NOMO-1 treated with DMSO at 0.1 percent for 48 hours (cell line): ENCODE measurements around the gene CNTNAP5.
"Not testable (repeated sequence)": the region's sequence is repeated elsewhere in the genome, so short reads cannot be mapped to it uniquely, and the experiment has no call there.

Source experiments
- DNase-seq: peaks from one replicate; lab custom pipeline; 2025; ENCODE audit not compliant: unreplicated experiment; lab: John Stamatoyannopoulos, UW

Gene CNTNAP5

GRCh38 chr2:124317628-124318027, 292.5 kb downstream of the CNTNAP5 start:
- no peak for DNase-seq

- no peak for DNase-seq
These were observed 293.8 kb downstream of the CNTNAP5 start for GRCh38 chr2:124318913-124319312.

- DNase-seq: no peak
These were observed 294.5 kb downstream of the CNTNAP5 start for GRCh38 chr2:124319577-124319976.

GRCh38 chr2:124320051-124320688, 295.1 kb downstream of the CNTNAP5 start:
- DNase-seq: no peak

- no peak for DNase-seq
These were observed 298.2 kb downstream of the CNTNAP5 start for GRCh38 chr2:124323321-124323720.

- DNase-seq: no peak
These were observed 300.8 kb downstream of the CNTNAP5 start for GRCh38 chr2:124325667-124326440.

GRCh38 chr2:124327303-124327702, 302.2 kb downstream of the CNTNAP5 start:
- no peak for DNase-seq

- no peak for DNase-seq
These were observed 303.3 kb downstream of the CNTNAP5 start for GRCh38 chr2:124328397-124328796.

GRCh38 chr2:124333784-124334183, 308.7 kb downstream of the CNTNAP5 start:
- DNase-seq: no peak

- no peak for DNase-seq
These were observed 310.0 kb downstream of the CNTNAP5 start for GRCh38 chr2:124335058-124335457.

GRCh38 chr2:124339709-124340108, 314.6 kb downstream of the CNTNAP5 start:
- no peak for DNase-seq

GRCh38 chr2:124343827-124344498, 318.9 kb downstream of the CNTNAP5 start:
- DNase-seq: no peak

GRCh38 chr2:124347209-124347608, 322.1 kb downstream of the CNTNAP5 start:
- DNase-seq: no peak

- DNase-seq: no peak
These were observed 328.6 kb downstream of the CNTNAP5 start for GRCh38 chr2:124353656-124354055.

- DNase-seq: no peak
These were observed 329.4 kb downstream of the CNTNAP5 start for GRCh38 chr2:124354466-124354865.

GRCh38 chr2:124361966-124362365, 336.9 kb downstream of the CNTNAP5 start:
- not testable (repeated sequence) for DNase-seq

- DNase-seq: no peak
These were observed 344.1 kb downstream of the CNTNAP5 start for GRCh38 chr2:124369181-124369580.

GRCh38 chr2:124380221-124380749, 355.2 kb downstream of the CNTNAP5 start:
- no peak for DNase-seq

- DNase-seq: no peak
These were observed 357.1 kb downstream of the CNTNAP5 start for GRCh38 chr2:124382067-124382618.

- no peak for DNase-seq
These were observed 370.9 kb downstream of the CNTNAP5 start for GRCh38 chr2:124395961-124396360.

GRCh38 chr2:124402274-124402673, 377.2 kb downstream of the CNTNAP5 start:
- no peak for DNase-seq
